Neural cell (in vitro differentiated cells): ENCODE results near the gene OSGEP.

Experiments
- EP300 ChIP-seq: fragments of 450-650 bp; conservative IDR thresholded peaks from 2 replicates; pipeline ENCODE4 v1.6.1; 2014; ENCODE audit warnings: antibody characterized with exemption, mild to moderate bottlenecking, moderate library complexity; ENCODE audit not compliant: poor library complexity, severe bottlenecking
- EZH2 ChIP-seq: fragments of 200-600, 300-800 bp; shearing (Covaris generic), sonication (generic); IDR thresholded peaks from 2 replicates; pipeline ENCODE4 v1.6.1; 2014; ENCODE audit warnings: antibody characterized with exemption, low read length, borderline replicate concordance, mild to moderate bottlenecking; ENCODE audit not compliant: insufficient read depth, poor library complexity, severe bottlenecking
- MXI1 ChIP-seq: fragments of 450-650 bp; conservative IDR thresholded peaks from 2 replicates; pipeline ENCODE4 v1.6.1; 2014; ENCODE audit warnings: antibody characterized with exemption, mild to moderate bottlenecking; ENCODE audit not compliant: poor library complexity, severe bottlenecking
- POLR2AphosphoS5 ChIP-seq: IDR thresholded peaks from 2 replicates; pipeline ENCODE4 v1.6.1; 2012
- RAD21 ChIP-seq: fragments of 450-650 bp; conservative IDR thresholded peaks from 2 replicates; pipeline ENCODE4 v1.6.1; 2014; ENCODE audit warnings: antibody characterized with exemption, mild to moderate bottlenecking, moderate library complexity
- TAF1 ChIP-seq: IDR thresholded peaks from 2 replicates; pipeline ENCODE4 v1.6.1; 2012; ENCODE audit warnings: low read depth
- TF ChIP-seq, protein P1 (sequence below): fragments of 450-650 bp; IDR thresholded peaks from 2 replicates; pipeline ENCODE4 v1.5.1; 2014; ENCODE audit warnings: antibody characterized with exemption, mild to moderate bottlenecking, moderate library complexity; ENCODE audit not compliant: poor library complexity, severe bottlenecking
- TF ChIP-seq, protein P2 (sequence below): IDR thresholded peaks from 2 replicates; pipeline ENCODE4 v1.6.1; 2012; ENCODE audit warnings: borderline replicate concordance

DNA sequence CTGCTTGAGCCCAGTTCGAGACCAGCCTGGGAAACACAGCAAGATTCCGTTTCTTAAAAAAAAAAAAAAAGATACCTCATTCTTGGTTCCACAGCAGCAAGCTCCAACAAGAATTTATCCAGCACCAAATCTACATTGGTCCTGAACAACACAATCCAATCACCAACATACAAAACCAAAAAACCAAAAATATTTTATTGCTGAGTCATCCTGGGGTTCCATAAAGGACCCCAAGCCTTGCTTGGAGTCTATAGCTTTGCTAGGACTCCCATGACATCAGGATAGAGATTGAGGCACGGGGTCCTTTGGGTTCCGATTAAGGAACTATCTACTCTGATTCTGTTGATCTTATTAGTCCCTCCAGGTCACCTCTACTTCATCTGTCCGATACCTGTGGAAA lies 7.7 kb downstream of the OSGEP start:
- TF ChIP-seq, protein P1, sequence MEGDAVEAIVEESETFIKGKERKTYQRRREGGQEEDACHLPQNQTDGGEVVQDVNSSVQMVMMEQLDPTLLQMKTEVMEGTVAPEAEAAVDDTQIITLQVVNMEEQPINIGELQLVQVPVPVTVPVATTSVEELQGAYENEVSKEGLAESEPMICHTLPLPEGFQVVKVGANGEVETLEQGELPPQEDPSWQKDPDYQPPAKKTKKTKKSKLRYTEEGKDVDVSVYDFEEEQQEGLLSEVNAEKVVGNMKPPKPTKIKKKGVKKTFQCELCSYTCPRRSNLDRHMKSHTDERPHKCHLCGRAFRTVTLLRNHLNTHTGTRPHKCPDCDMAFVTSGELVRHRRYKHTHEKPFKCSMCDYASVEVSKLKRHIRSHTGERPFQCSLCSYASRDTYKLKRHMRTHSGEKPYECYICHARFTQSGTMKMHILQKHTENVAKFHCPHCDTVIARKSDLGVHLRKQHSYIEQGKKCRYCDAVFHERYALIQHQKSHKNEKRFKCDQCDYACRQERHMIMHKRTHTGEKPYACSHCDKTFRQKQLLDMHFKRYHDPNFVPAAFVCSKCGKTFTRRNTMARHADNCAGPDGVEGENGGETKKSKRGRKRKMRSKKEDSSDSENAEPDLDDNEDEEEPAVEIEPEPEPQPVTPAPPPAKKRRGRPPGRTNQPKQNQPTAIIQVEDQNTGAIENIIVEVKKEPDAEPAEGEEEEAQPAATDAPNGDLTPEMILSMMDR: no peak
- TF ChIP-seq EZH2: no peak
- TF ChIP-seq POLR2AphosphoS5: no peak
- TF ChIP-seq RAD21: no peak
- TF ChIP-seq, protein P2, sequence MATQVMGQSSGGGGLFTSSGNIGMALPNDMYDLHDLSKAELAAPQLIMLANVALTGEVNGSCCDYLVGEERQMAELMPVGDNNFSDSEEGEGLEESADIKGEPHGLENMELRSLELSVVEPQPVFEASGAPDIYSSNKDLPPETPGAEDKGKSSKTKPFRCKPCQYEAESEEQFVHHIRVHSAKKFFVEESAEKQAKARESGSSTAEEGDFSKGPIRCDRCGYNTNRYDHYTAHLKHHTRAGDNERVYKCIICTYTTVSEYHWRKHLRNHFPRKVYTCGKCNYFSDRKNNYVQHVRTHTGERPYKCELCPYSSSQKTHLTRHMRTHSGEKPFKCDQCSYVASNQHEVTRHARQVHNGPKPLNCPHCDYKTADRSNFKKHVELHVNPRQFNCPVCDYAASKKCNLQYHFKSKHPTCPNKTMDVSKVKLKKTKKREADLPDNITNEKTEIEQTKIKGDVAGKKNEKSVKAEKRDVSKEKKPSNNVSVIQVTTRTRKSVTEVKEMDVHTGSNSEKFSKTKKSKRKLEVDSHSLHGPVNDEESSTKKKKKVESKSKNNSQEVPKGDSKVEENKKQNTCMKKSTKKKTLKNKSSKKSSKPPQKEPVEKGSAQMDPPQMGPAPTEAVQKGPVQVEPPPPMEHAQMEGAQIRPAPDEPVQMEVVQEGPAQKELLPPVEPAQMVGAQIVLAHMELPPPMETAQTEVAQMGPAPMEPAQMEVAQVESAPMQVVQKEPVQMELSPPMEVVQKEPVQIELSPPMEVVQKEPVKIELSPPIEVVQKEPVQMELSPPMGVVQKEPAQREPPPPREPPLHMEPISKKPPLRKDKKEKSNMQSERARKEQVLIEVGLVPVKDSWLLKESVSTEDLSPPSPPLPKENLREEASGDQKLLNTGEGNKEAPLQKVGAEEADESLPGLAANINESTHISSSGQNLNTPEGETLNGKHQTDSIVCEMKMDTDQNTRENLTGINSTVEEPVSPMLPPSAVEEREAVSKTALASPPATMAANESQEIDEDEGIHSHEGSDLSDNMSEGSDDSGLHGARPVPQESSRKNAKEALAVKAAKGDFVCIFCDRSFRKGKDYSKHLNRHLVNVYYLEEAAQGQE: no peak
- TF ChIP-seq MXI1: no peak
- no peak for TF ChIP-seq EP300
- TF ChIP-seq TAF1: no peak
